ENCODE data around the gene CAPN8. TPM values are rescaled to one million over a fixed set of nuclear protein-coding genes. Genes with fewer than 3 reads are reported as not detected.

Gene CAPN8
- total RNA-seq, 1 donor from 2014 or later, result 83.5 TPM

DNA sequence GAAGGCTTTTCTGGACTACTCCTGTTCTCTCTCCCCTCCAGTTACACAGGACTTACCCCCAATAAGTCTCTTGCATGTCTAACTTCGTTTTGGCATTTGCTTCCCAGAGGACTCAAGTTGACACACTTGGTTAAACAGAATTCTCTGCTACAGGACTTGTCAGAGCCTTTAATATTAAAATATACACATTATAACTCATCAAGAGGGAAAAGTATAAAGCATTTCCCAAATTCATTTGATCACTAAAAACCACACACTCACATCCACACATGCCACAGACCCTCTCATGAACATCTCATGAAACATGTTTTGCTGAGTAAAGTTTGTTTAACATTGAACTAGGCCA is 38.1 kb upstream of the CAPN8 start:
- intact Hi-C loops (cut with DNase I), result no loop called here
- no peaks in the 10 kb centered on the region for H3K27me3 ChIP-seq
- no peaks in the 10 kb centered on the region for H3K9me3 ChIP-seq
- ATAC-seq (no peak), DNase-seq (no peak)
- H3K4me1 ChIP-seq, result peaks cover 40% of the 10 kb centered on the region
- H3K36me3 ChIP-seq, result no peaks in the 10 kb centered on the region
- no peak overlapping the region for H3K27ac ChIP-seq
- TF ChIP-seq, protein P1, sequence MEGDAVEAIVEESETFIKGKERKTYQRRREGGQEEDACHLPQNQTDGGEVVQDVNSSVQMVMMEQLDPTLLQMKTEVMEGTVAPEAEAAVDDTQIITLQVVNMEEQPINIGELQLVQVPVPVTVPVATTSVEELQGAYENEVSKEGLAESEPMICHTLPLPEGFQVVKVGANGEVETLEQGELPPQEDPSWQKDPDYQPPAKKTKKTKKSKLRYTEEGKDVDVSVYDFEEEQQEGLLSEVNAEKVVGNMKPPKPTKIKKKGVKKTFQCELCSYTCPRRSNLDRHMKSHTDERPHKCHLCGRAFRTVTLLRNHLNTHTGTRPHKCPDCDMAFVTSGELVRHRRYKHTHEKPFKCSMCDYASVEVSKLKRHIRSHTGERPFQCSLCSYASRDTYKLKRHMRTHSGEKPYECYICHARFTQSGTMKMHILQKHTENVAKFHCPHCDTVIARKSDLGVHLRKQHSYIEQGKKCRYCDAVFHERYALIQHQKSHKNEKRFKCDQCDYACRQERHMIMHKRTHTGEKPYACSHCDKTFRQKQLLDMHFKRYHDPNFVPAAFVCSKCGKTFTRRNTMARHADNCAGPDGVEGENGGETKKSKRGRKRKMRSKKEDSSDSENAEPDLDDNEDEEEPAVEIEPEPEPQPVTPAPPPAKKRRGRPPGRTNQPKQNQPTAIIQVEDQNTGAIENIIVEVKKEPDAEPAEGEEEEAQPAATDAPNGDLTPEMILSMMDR (IDR thresholded peaks at IDR 0.05), result no peak
- no peak overlapping the region for H3K4me3 ChIP-seq

DNA sequence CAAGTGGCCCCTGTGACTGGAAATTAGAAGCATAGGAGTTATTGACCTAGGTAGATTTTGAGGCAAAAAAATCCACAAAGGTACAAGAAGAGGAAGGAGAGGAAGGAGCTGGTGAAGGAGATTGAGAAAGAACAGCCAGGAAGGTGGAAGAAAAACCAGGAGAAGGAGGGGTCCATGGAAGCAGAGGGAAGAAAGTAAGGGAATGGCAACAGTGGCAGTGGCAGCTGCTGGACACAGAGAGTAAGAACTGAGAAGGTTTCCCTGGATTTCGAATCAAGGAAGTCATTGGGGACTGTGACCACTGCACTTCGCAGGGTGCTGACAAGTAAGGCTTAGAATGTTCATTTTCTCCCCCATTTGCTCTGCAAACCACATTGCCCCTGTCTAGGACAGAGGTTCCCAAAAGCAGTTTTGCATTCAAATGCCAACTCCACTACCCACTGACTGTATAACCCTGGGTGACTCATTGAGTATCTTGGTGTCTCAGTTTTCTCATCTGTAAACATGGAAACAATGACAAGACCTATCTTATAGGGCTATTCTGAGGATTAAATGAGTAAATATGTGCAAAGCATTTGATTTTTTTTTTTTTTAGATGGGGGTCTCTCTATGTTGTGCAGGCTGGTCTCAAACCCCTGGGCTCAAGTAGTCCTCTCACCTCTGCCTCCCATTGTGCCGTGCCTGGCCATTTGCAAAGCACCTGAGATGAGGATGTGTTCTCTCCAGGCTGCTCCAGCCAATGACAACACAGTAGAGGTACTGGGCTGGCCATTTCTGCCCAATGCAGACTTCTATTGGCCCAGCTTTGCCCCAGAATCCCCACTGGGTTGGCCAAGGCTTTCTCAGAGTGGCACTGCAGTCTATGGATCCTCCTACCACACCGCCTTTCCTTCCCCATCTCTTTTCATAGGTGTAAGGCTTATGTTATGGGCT is 37.5 kb upstream of the CAPN8 start:
- TF ChIP-seq, protein P1 (IDR thresholded peaks at IDR 0.05), result no peak
- Histone ChIP-seq H3K27me3 (no peaks in the 10 kb centered on the region), H3K9me3 (no peaks in the 10 kb centered on the region), H3K27ac (no peak overlapping the region), H3K36me3 (no peaks in the 10 kb centered on the region), H3K4me3 (no peak overlapping the region), H3K4me1 (peaks cover 33% of the 10 kb centered on the region)
- ATAC-seq (no peak), DNase-seq (no peak)
- intact Hi-C loops (cut with DNase I), result no loop called here

DNA sequence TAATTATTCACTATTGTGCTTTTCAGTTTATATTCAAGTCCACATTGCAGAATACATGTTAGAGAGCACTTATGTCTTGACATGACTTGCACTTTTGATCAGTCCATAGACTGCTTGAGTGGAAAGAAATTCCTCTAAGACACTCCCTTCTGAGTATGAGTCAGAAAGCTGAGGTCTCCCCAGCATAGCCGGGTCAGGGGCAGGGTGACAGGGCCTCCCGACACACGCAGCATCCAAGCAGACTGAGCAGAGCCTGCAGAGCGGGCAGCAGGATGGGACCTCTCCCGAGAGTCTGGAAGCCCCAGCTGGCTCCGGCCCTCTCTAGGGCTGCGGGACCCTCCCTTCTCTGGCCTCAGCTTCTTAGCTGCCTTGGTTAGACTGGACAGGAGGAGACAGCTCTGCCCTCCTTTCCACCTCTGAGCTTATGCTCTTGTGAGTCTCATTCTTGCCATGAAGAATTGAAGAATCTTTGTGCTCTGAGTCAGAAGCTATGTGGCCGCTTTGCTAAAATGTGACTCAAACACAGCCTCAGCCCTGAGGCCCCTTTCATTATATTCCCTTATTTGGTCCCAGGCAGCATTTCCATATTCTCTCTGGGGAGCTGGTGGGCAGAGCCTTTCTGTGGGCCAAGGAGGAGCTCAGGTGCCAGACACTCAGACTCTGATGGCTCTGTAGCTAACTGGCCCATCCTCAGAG is 35.6 kb upstream of the CAPN8 start:
- TF ChIP-seq, protein P1 (IDR thresholded peaks at IDR 0.05), result no peak
- Histone ChIP-seq H3K4me1 (peaks cover 15% of the 10 kb centered on the region), H3K27me3 (no peaks in the 10 kb centered on the region), H3K4me3 (no peak overlapping the region), H3K36me3 (no peaks in the 10 kb centered on the region), H3K27ac (peak overlapping the region; percentile 82), H3K9me3 (no peaks in the 10 kb centered on the region)
- ATAC-seq, result peak; percentile 87
- intact Hi-C loops (cut with DNase I), result no loop called here
- DNase-seq, result peak; percentile 78

DNA sequence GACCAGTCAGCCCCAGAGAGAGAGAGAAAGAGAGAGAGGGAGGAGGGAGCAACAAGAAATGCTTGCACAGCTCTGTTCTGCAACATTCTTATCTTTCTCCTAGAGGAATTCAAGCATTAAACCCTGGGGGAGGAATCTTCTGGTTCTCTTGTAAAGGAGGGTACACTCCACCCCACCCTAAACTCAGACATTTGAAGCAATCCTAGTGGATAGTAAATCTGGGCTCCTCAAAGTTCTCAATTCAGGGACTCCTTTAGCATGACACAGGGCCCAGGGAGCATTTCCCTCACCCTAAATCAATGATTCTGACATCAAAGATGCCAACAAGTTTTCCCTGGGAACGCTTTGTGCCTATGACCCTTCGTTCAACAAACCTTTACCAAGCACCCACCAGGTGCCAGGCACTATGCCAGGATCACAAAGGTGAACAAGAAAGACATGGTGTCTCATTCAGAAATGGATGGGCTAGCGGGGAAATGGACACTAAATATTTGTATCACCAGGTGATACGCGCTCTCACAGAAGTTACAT is 35.0 kb upstream of the CAPN8 start:
- intact Hi-C loops (cut with DNase I), result no loop called here
- TF ChIP-seq, protein P1 (IDR thresholded peaks at IDR 0.05), result no peak
- ATAC-seq, result no peak
- no peaks in the 10 kb centered on the region for H3K9me3 ChIP-seq
- H3K4me3 ChIP-seq, result no peak overlapping the region
- no peak for DNase-seq
- H3K27me3 ChIP-seq, result no peaks in the 10 kb centered on the region
- peaks cover 10% of the 10 kb centered on the region for H3K4me1 ChIP-seq
- no peaks in the 10 kb centered on the region for H3K36me3 ChIP-seq
- peak overlapping the region; percentile 82 for H3K27ac ChIP-seq

DNA sequence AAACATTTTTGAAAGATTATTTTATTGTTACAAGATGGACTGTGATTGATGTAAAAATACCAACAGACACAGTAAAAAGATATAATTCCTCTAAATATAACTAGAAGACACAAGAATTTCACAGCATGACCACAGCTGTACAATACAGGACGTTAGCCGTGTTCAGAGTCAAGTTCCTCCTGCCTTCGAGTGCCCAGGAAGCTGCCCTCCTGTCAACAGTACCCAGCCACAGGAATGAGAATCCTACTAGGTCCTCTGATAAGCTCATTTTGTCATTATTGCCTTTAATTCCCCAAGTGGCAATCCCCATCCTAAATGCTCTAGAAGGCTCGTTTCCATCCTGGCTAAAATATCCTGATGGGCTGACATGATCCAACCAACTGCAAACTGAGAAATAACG is 30.4 kb upstream of the CAPN8 start:
- ATAC-seq, result peak; percentile 40

More for the DNA sequence above, 30.4 kb upstream of the CAPN8 start:
- Histone ChIP-seq H3K27ac (no peak overlapping the region), H3K4me3 (no peak overlapping the region), H3K4me1 (no peaks in the 10 kb centered on the region), H3K9me3 (no peaks in the 10 kb centered on the region), H3K27me3 (no peaks in the 10 kb centered on the region), H3K36me3 (no peaks in the 10 kb centered on the region)
- TF ChIP-seq, protein P1 (IDR thresholded peaks at IDR 0.05), result no peak
- no peak for DNase-seq
- intact Hi-C loops (cut with DNase I), result loop anchor here (5.0 kb wide), 1 partner anchor 56 kb away; no protein-coding TSS in a partner anchor

Data from upper lobe of right lung (tissue), 1 donor.